Measurements from ENCODE around the gene GGA1. TPM values are rescaled to one million over a fixed set of nuclear protein-coding genes. Genes with fewer than 3 reads are reported as not detected.
"Not testable (repeated sequence)": the region's sequence is repeated elsewhere in the genome, so short reads cannot be mapped to it uniquely, and the experiment has no call there.

Gene GGA1
- total RNA-seq, 1 experiment from 2014 or later = 29.7 TPM

- no peak for DNase-seq (ENCODE audit: low read depth)
Measured at GRCh38 chr22:37569921-37570660, 38.5 kb upstream of the GGA1 start.

GRCh38 chr22:37570661-37570976, 38.0 kb upstream of the GGA1 start:
- no peak for DNase-seq (ENCODE audit: low read depth)

GRCh38 chr22:37571258-37571991, 37.2 kb upstream of the GGA1 start:
- DNase-seq (ENCODE audit: low read depth) = peak; percentile 63

GRCh38 chr22:37571992-37572373, 36.7 kb upstream of the GGA1 start:
- no peak for DNase-seq (ENCODE audit: low read depth)

- DNase-seq (ENCODE audit: low read depth) = no peak
Measured at GRCh38 chr22:37575490-37576003, 33.1 kb upstream of the GGA1 start.

GRCh38 chr22:37578002-37578401, 30.6 kb upstream of the GGA1 start:
- no peak for DNase-seq (ENCODE audit: low read depth)

GRCh38 chr22:37581504-37581903, 27.1 kb upstream of the GGA1 start:
- DNase-seq (ENCODE audit: low read depth) = no peak

- DNase-seq (ENCODE audit: low read depth) = no peak
Measured at GRCh38 chr22:37582526-37582925, 26.1 kb upstream of the GGA1 start.

GRCh38 chr22:37588546-37589215, 20.0 kb upstream of the GGA1 start:
- DNase-seq (ENCODE audit: low read depth) = no peak

- no peak for DNase-seq (ENCODE audit: low read depth)
Measured at GRCh38 chr22:37589636-37590035, 19.0 kb upstream of the GGA1 start.

- DNase-seq (ENCODE audit: low read depth) = not testable (repeated sequence)
Measured at GRCh38 chr22:37591081-37591480, 17.6 kb upstream of the GGA1 start.

- no peak for DNase-seq (ENCODE audit: low read depth)
Measured at GRCh38 chr22:37591823-37592404, 16.7 kb upstream of the GGA1 start.

GRCh38 chr22:37594237-37594636, 14.4 kb upstream of the GGA1 start:
- DNase-seq (ENCODE audit: low read depth) = no peak

- DNase-seq (ENCODE audit: low read depth) = peak; percentile 30
Measured at GRCh38 chr22:37599153-37599552, 9.5 kb upstream of the GGA1 start.

GRCh38 chr22:37601203-37601539, 7.5 kb upstream of the GGA1 start:
- DNase-seq (ENCODE audit: low read depth) = no peak

- DNase-seq (ENCODE audit: low read depth) = peak; percentile 84
Measured at GRCh38 chr22:37601540-37602442, 6.8 kb upstream of the GGA1 start.

- not testable (repeated sequence) for DNase-seq (ENCODE audit: low read depth)
Measured at GRCh38 chr22:37602546-37603277, 5.9 kb upstream of the GGA1 start.

GRCh38 chr22:37604074-37604473, 4.6 kb upstream of the GGA1 start:
- DNase-seq (ENCODE audit: low read depth) = no peak

GRCh38 chr22:37604875-37605274, 3.8 kb upstream of the GGA1 start:
- DNase-seq (ENCODE audit: low read depth) = no peak
